ENCODE results near the gene TRIO.
A peak's percentile ranks its signal among the peaks of the same experiment; 100 is the strongest.

Gene TRIO

DNA sequence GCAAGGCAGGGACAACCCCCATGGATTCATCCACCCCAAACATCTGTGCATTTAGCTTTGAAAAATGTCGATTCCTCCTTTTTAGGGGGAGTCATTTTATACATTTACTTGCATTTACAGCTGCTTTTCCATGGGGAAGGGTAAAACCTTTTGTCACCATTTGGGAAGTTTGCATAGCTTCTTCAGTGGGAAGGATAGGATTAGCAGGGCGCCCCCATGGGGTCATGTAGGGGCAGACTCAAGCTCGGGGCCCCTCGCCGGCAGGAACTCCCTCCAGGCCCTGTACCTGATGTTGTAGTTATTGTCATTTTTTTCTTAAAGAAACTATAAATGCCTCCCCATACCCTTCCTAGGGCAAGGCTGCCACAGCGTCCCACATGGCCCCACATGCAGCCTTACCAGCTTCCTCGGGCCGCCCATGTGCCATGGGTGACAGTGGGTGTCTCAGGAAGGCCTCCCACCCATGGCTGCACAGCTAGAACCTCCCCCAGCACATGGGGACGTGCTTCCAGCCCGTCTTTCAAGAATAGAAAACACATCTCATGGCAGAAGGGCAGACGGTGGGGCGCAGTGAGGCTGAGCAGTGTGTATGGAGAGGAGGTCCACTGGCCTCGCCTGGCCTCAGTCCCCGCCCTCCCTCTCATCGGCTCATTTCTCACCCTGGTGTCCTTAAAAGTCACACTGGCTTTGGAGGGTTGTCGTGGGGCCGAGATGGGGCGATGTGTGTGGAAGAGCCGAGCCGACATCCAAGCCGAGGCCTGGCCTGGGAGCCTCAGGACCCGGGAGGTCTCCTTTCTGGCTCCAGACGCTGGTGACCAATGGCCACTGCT, 362.4 kb downstream of the TRIO start:
- H3K4me3 ChIP-seq (replicated peaks; ENCODE audit: low read depth, low read length): no peak overlapping the region
- TF ChIP-seq, protein P1, sequence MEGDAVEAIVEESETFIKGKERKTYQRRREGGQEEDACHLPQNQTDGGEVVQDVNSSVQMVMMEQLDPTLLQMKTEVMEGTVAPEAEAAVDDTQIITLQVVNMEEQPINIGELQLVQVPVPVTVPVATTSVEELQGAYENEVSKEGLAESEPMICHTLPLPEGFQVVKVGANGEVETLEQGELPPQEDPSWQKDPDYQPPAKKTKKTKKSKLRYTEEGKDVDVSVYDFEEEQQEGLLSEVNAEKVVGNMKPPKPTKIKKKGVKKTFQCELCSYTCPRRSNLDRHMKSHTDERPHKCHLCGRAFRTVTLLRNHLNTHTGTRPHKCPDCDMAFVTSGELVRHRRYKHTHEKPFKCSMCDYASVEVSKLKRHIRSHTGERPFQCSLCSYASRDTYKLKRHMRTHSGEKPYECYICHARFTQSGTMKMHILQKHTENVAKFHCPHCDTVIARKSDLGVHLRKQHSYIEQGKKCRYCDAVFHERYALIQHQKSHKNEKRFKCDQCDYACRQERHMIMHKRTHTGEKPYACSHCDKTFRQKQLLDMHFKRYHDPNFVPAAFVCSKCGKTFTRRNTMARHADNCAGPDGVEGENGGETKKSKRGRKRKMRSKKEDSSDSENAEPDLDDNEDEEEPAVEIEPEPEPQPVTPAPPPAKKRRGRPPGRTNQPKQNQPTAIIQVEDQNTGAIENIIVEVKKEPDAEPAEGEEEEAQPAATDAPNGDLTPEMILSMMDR (IDR thresholded peaks at IDR 0.05; ENCODE audit: insufficient read depth, low read length, poor library complexity, severe bottlenecking): peak; percentile 16
- peaks cover 37% of the 10 kb centered on the region for H3K36me3 ChIP-seq (ENCODE audit: control insufficient read depth, insufficient read depth, low read length)
- DNase-seq (ENCODE audit: extremely low read depth, insufficient read length): no peak
- no peaks in the 10 kb centered on the region for H3K27me3 ChIP-seq (replicated peaks; ENCODE audit: control insufficient read depth, insufficient read depth, low read length)

- no peak for DNase-seq (ENCODE audit: extremely low read depth, insufficient read length)
- no peaks in the 10 kb centered on the region for H3K27me3 ChIP-seq (replicated peaks; ENCODE audit: control insufficient read depth, insufficient read depth, low read length)
- no peak overlapping the region for H3K4me3 ChIP-seq (replicated peaks; ENCODE audit: low read depth, low read length)
- H3K36me3 ChIP-seq (ENCODE audit: control insufficient read depth, insufficient read depth, low read length): peaks cover 36% of the 10 kb centered on the region
- TF ChIP-seq, protein P1 (IDR thresholded peaks at IDR 0.05; ENCODE audit: insufficient read depth, low read length, poor library complexity, severe bottlenecking): no peak
Measured at GRCh38 chr5:14506140-14506538, 363.0 kb downstream of the TRIO start.

- TF ChIP-seq, protein P1 (IDR thresholded peaks at IDR 0.05; ENCODE audit: insufficient read depth, low read length, poor library complexity, severe bottlenecking): no peak
- Histone ChIP-seq H3K27me3 (replicated peaks; ENCODE audit: control insufficient read depth, insufficient read depth, low read length) (no peaks in the 10 kb centered on the region), H3K4me3 (replicated peaks; ENCODE audit: low read depth, low read length) (no peak overlapping the region), H3K36me3 (ENCODE audit: control insufficient read depth, insufficient read depth, low read length) (peaks cover 31% of the 10 kb centered on the region)
- no peak for DNase-seq (ENCODE audit: extremely low read depth, insufficient read length)
Measured at GRCh38 chr5:14506661-14507060, 363.5 kb downstream of the TRIO start.

DNA sequence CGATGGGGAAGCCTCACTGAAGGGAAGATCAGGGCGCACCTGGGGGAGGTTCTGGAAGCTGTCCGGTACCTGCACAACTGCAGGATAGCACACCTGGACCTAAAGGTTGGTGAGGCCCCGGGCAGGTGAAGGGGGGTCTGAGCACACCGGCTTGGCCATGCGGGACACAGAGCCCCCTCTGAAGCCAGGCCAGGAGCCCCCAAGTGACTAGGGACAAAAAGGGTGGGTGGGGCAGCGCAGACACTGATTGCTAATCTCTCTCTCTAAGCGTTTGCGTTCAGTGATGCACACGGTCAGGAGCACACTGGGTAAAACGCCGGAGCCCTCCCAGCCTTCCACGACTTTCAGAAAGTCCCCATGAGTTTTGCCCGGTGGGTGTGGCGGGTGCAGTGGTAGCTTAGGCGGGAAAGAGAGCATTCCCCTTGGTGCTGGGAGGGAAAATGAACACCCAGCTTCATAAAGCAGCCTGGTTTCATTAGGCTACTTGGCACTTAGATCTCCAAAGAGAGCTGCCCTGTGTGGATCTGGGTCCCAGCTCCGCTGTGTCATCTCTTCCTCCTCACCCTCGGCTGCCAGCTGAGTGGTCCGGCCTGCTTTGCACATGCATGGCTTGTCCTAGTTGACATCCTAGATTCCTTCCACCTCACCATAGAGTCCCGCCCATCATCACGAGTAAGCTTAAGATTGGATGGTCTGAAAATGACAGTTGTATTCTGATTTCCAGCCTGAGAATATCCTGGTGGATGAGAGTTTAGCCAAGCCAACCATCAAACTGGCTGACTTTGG, 364.2 kb downstream of the TRIO start:
- Histone ChIP-seq H3K27me3 (replicated peaks; ENCODE audit: control insufficient read depth, insufficient read depth, low read length) (no peaks in the 10 kb centered on the region), H3K36me3 (ENCODE audit: control insufficient read depth, insufficient read depth, low read length) (peaks cover 31% of the 10 kb centered on the region), H3K4me3 (replicated peaks; ENCODE audit: low read depth, low read length) (no peak overlapping the region)
- TF ChIP-seq, protein P1 (IDR thresholded peaks at IDR 0.05; ENCODE audit: insufficient read depth, low read length, poor library complexity, severe bottlenecking): no peak
- no peak for DNase-seq (ENCODE audit: extremely low read depth, insufficient read length)

DNA sequence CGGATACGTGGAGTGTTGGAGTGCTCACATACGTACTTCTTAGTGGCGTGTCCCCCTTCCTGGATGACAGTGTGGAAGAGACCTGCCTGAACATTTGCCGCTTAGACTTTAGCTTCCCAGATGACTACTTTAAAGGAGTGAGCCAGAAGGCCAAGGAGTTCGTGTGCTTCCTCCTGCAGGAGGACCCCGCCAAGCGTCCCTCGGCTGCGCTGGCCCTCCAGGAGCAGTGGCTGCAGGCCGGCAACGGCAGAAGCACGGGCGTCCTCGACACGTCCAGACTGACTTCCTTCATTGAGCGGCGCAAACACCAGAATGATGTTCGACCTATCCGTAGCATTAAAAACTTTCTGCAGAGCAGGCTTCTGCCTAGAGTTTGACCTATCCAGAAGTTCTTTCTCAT, 364.9 kb downstream of the TRIO start:
- TF ChIP-seq, protein P1 (IDR thresholded peaks at IDR 0.05; ENCODE audit: insufficient read depth, low read length, poor library complexity, severe bottlenecking): no peak
- Histone ChIP-seq H3K36me3 (ENCODE audit: control insufficient read depth, insufficient read depth, low read length) (peaks cover 31% of the 10 kb centered on the region), H3K27me3 (replicated peaks; ENCODE audit: control insufficient read depth, insufficient read depth, low read length) (no peaks in the 10 kb centered on the region), H3K4me3 (replicated peaks; ENCODE audit: low read depth, low read length) (no peak overlapping the region)
- no peak for DNase-seq (ENCODE audit: extremely low read depth, insufficient read length)
